Lower leg skin (tissue), 3 donors: Measurements from ENCODE around the gene SRP68.

Source experiments
- CTCF ChIP-seq, 3 donors: fragments of 450-650 bp; IDR thresholded peaks; one replicate each; pipeline ENCODE4 v1.5.1; 2016; ENCODE audit warnings: antibody characterized with exemption in 3 of 3, mild to moderate bottlenecking in 3 of 3, moderate library complexity in 2 of 3
- POLR2A ChIP-seq, 2 donors: fragments of 450-650 bp; IDR thresholded peaks; one replicate each; pipeline ENCODE4 v1.6.1; 2016 to 2017; ENCODE audit warnings: antibody characterized with exemption in 2 of 2, mild to moderate bottlenecking in 1 of 2, moderate library complexity in 1 of 2

GRCh38 chr17:76102944-76103273, 30.6 kb upstream of the SRP68 start:
- no peak for TF ChIP-seq CTCF (IDR thresholded peaks at IDR 0.05)
- no peak for TF ChIP-seq POLR2A (IDR thresholded peaks at IDR 0.05)
